Measurements from ENCODE around the gene TCF3. TPM values are rescaled to one million over a fixed set of nuclear protein-coding genes. Genes with fewer than 3 reads are reported as not detected.
"Not testable (repeated sequence)": the region's sequence is repeated elsewhere in the genome, so short reads cannot be mapped to it uniquely, and the experiment has no call there.

TCF3 gene
- polyA plus RNA-seq, 1 experiment: 51.7 TPM

GRCh38 chr19:1672769-1673644, 20.6 kb upstream of the TCF3 start:
- TF ChIP-seq CTCF (IDR thresholded peaks at IDR 0.05; ENCODE audit: low read depth, low read length): no peak
- POLR2A ChIA-PET: interaction anchor here (0.6 kb wide), 1 partner anchor 9 kb away, joined by 3 read pairs; no protein-coding TSS in a partner anchor
- no peak overlapping the region for H3K27ac ChIP-seq (ENCODE audit: low read depth, low read length)
- CTCF ChIA-PET: interaction anchor here (0.6 to 2.8 kb wide), 35 partner anchors 8 to 160 kb away, joined by 3 to 19 read pairs (median 4); no protein-coding TSS in a partner anchor
- H3K4me3 ChIP-seq (ENCODE audit: low read depth, low read length): no peak overlapping the region
- DNase-seq (ENCODE audit: low read depth, low spot score): no peak
- peaks cover 65% of the 10 kb centered on the region for H3K27me3 ChIP-seq (ENCODE audit: control insufficient read depth, insufficient read depth, low read length)
- H3K9me3 ChIP-seq (ENCODE audit: control insufficient read depth, insufficient read depth, low read length): no peaks in the 10 kb centered on the region; the same call in 1 of the 2 replicates

GRCh38 chr19:1672038-1672768, 19.8 kb upstream of the TCF3 start:
- no peak overlapping the region for H3K27ac ChIP-seq (ENCODE audit: low read depth, low read length)
- H3K27me3 ChIP-seq (ENCODE audit: control insufficient read depth, insufficient read depth, low read length): peaks cover 67% of the 10 kb centered on the region
- CTCF ChIA-PET: interaction anchor here (0.6 to 2.8 kb wide), 37 partner anchors 8 to 161 kb away, joined by 3 to 19 read pairs (median 4); partner anchors contain the start of gene UQCR11
- no peaks in the 10 kb centered on the region; the same call in 1 of the 2 replicates for H3K9me3 ChIP-seq (ENCODE audit: control insufficient read depth, insufficient read depth, low read length)
- TF ChIP-seq CTCF (IDR thresholded peaks at IDR 0.05; ENCODE audit: low read depth, low read length): peak; percentile 72
- H3K4me3 ChIP-seq (ENCODE audit: low read depth, low read length): peak overlapping the region; percentile 32
- no peak for DNase-seq (ENCODE audit: low read depth, low spot score)
- POLR2A ChIA-PET: no interaction called here

GRCh38 chr19:1671716-1672037, 19.3 kb upstream of the TCF3 start:
- POLR2A ChIA-PET: no interaction called here
- Histone ChIP-seq H3K27ac (ENCODE audit: low read depth, low read length) (no peak overlapping the region), H3K9me3 (ENCODE audit: control insufficient read depth, insufficient read depth, low read length) (no peaks in the 10 kb centered on the region; the same call in 1 of the 2 replicates), H3K27me3 (ENCODE audit: control insufficient read depth, insufficient read depth, low read length) (peaks cover 63% of the 10 kb centered on the region), H3K4me3 (ENCODE audit: low read depth, low read length) (no peak overlapping the region)
- CTCF ChIA-PET: interaction anchor here (0.8 to 2.8 kb wide), 22 partner anchors 12 to 157 kb away, joined by 3 to 19 read pairs (median 6); partner anchors contain the start of gene UQCR11
- DNase-seq (ENCODE audit: low read depth, low spot score): no peak
- TF ChIP-seq CTCF (IDR thresholded peaks at IDR 0.05; ENCODE audit: low read depth, low read length): no peak

- H3K27ac ChIP-seq (ENCODE audit: low read depth, low read length); POLR2A ChIA-PET; DNase-seq (ENCODE audit: low read depth, low spot score); H3K9me3 ChIP-seq (ENCODE audit: control insufficient read depth, insufficient read depth, low read length); H3K4me3 ChIP-seq (ENCODE audit: low read depth, low read length): not testable (repeated sequence)
- H3K27me3 ChIP-seq (ENCODE audit: control insufficient read depth, insufficient read depth, low read length): peaks cover 57% of the 10 kb centered on the region
- CTCF ChIA-PET: interaction anchor here (0.6 to 2.8 kb wide), 6 partner anchors 65 to 156 kb away, joined by 4 to 14 read pairs (median 6); partner anchors contain the start of gene UQCR11
Measured at GRCh38 chr19:1670747-1671146, 18.3 kb upstream of the TCF3 start.

- Histone ChIP-seq H3K27ac (ENCODE audit: low read depth, low read length) (no peak overlapping the region), H3K27me3 (ENCODE audit: control insufficient read depth, insufficient read depth, low read length) (peaks cover 44% of the 10 kb centered on the region), H3K9me3 (ENCODE audit: control insufficient read depth, insufficient read depth, low read length) (no peaks in the 10 kb centered on the region; the same call in 1 of the 2 replicates), H3K4me3 (ENCODE audit: low read depth, low read length) (no peak overlapping the region)
- no peak for TF ChIP-seq CTCF (IDR thresholded peaks at IDR 0.05; ENCODE audit: low read depth, low read length)
- ChIA-PET CTCF (no interaction called here), POLR2A (no interaction called here)
- no peak for DNase-seq (ENCODE audit: low read depth, low spot score)
Measured at GRCh38 chr19:1668486-1669270, 16.3 kb upstream of the TCF3 start.

All from AG04450 (cell line).